Activated CD8-positive, alpha-beta T cell treated with anti-CD3 and anti-CD28 coated beads for 36 hours (primary cell): ENCODE results near the gene CA9. TPM values are rescaled to one million over a fixed set of nuclear protein-coding genes. Genes with fewer than 3 reads are reported as not detected.
A peak's percentile ranks its signal among the peaks of the same experiment; 100 is the strongest.

Source experiments
- ATAC-seq: fragments of 200-7000 bp; cut with Tn5 transposase; one replicate; pipeline ENCODE4 v1.10.0; 2021; ENCODE audit warnings: mild to moderate bottlenecking, moderate library complexity
- CTCF ChIA-PET: fragments of 350-600 bp; sonication (Branson Sonifier 250); formaldehyde crosslinking; loops from one replicate; lab custom pipeline; 2021; ENCODE audit warnings: antibody characterized with exemption; lab: Charles Lee
- POLR2A ChIA-PET: fragments of 350-600 bp; sonication (Branson Sonifier 250); formaldehyde crosslinking; loops from one replicate; lab custom pipeline; 2021; ENCODE audit warnings: antibody characterized with exemption; lab: Charles Lee
- DNase-seq: peaks from one replicate; pipeline ENCODE4 v3.0.0-alpha.2; 2020
- H3K27ac Mint-ChIP-seq: one replicate; pipeline ENCODE4 v1.8.0; 2021; ENCODE audit warnings: mild to moderate bottlenecking, mixed read lengths
- H3K27me3 Mint-ChIP-seq: one replicate; pipeline ENCODE4 v1.8.0; 2021; ENCODE audit warnings: mixed read lengths
- H3K36me3 Mint-ChIP-seq: one replicate; pipeline ENCODE4 v1.8.0; 2021; ENCODE audit warnings: low read depth, mixed read lengths
- H3K4me1 Mint-ChIP-seq: one replicate; pipeline ENCODE4 v1.8.0; 2021; ENCODE audit warnings: low read depth, mixed read lengths
- H3K4me3 Mint-ChIP-seq: one replicate; pipeline ENCODE4 v1.8.0; 2021; ENCODE audit warnings: mild to moderate bottlenecking, moderate library complexity, mixed read lengths
- H3K9me3 Mint-ChIP-seq: one replicate; pipeline ENCODE4 v1.8.0; 2021; ENCODE audit warnings: mixed read lengths
- intact Hi-C: fragments of 100-400 bp; cut with micrococcal nuclease; formaldehyde crosslinking; loops from one replicate; pipeline ENCODE4 v1.10.0; 2022
- total RNA-seq, 2 experiments: library from RNA; stranded (reverse); gene quantifications; one replicate each; pipeline ENCODE4 v1.2.3, GENCODE V29; 2021
- TF ChIP-seq, protein P1 (sequence below): fragments of 200-600 bp; IDR thresholded peaks from one replicate; pipeline ENCODE4 v1.8.0; 2022; ENCODE audit warnings: antibody characterized with exemption, mild to moderate bottlenecking

Gene CA9
- total RNA-seq, 2 experiments from 2014 or later = 4.5 to 4.9 TPM

DNA sequence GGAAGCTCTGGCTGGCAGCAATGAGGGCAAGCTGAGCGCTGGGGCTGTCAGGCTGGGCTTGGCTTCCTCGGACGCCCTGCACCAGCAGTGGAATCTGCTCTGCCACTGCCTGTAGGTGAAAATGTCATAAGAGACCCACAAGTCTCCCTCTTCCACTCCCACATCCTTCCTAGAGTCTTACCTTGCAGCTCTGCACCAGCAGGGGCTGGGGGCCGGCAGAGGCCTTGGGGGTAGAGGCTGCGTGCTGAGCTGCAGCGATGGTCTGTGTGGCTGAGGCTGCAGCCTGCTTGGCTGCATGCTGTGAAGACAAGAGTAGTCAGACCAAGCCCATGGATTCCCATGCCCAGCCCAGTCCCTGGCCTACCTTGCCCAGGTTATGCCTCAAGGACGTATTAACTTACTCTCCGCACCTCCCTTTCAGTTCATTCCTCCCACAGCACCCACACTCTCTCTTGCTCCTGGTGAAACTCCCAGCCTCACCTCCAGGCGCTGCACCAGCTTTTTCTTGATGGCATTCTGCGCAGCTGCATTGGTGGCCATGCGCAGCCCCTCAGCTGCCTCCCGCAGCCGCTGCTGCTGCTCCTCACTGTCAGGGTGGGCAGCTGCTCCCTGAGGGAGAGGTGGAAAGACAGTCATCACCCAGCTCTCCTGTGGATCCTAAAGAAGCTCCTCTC is 41.0 kb downstream of the CA9 start:
- CTCF ChIA-PET = interaction anchor here (15.2 kb wide), 1 partner anchor 19 kb away, joined by 121 read pairs; no protein-coding TSS in a partner anchor
- Mint-ChIP-seq H3K27me3 (no peaks in the 10 kb centered on the region), H3K4me3 (no peak overlapping the region), H3K36me3 (peaks cover 54% of the 10 kb centered on the region), H3K27ac (no peak overlapping the region), H3K9me3 (no peaks in the 10 kb centered on the region), H3K4me1 (peaks cover 4% of the 10 kb centered on the region)
- TF ChIP-seq, protein P1, sequence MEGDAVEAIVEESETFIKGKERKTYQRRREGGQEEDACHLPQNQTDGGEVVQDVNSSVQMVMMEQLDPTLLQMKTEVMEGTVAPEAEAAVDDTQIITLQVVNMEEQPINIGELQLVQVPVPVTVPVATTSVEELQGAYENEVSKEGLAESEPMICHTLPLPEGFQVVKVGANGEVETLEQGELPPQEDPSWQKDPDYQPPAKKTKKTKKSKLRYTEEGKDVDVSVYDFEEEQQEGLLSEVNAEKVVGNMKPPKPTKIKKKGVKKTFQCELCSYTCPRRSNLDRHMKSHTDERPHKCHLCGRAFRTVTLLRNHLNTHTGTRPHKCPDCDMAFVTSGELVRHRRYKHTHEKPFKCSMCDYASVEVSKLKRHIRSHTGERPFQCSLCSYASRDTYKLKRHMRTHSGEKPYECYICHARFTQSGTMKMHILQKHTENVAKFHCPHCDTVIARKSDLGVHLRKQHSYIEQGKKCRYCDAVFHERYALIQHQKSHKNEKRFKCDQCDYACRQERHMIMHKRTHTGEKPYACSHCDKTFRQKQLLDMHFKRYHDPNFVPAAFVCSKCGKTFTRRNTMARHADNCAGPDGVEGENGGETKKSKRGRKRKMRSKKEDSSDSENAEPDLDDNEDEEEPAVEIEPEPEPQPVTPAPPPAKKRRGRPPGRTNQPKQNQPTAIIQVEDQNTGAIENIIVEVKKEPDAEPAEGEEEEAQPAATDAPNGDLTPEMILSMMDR = no peak
- POLR2A ChIA-PET = no interaction called here
- no peak for ATAC-seq
- intact Hi-C loops = no loop called here
- no peak for DNase-seq

DNA sequence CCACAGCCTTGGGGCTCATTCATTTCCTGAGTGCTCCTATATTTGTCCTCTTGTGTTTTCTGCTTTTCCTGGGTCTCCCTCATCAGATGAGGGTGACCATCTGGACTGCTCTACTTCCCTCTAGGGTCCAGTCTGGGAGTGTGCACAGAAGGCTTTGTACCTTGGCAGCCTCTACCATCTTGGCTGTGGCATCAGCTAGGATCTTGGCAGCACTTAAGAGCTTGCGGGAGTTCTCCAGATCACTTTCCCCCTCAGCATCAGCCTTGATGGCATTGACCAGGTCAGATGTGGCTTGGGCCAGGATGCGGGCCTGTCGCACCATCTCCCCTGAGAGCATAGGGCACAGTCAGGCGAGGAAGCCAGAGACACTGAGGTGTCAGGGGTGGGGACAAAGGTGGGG is 42.5 kb downstream of the CA9 start:
- intact Hi-C loops = no loop called here
- Mint-ChIP-seq H3K4me1 (peaks cover 4% of the 10 kb centered on the region), H3K9me3 (no peaks in the 10 kb centered on the region), H3K27ac (peak overlapping the region; percentile 58), H3K36me3 (peaks cover 46% of the 10 kb centered on the region), H3K27me3 (no peaks in the 10 kb centered on the region), H3K4me3 (no peak overlapping the region)
- DNase-seq (no peak), ATAC-seq (no peak)
- ChIA-PET CTCF (interaction anchor here (1.4 to 15.2 kb wide), 2 partner anchors 11 to 20 kb away, joined by 7 to 121 read pairs; no protein-coding TSS in a partner anchor), POLR2A (interaction anchor here (1.1 to 1.7 kb wide), 3 partner anchors 12 to 68 kb away, joined by 3 to 5 read pairs (median 4); no protein-coding TSS in a partner anchor)
- TF ChIP-seq, protein P1 = no peak

DNA sequence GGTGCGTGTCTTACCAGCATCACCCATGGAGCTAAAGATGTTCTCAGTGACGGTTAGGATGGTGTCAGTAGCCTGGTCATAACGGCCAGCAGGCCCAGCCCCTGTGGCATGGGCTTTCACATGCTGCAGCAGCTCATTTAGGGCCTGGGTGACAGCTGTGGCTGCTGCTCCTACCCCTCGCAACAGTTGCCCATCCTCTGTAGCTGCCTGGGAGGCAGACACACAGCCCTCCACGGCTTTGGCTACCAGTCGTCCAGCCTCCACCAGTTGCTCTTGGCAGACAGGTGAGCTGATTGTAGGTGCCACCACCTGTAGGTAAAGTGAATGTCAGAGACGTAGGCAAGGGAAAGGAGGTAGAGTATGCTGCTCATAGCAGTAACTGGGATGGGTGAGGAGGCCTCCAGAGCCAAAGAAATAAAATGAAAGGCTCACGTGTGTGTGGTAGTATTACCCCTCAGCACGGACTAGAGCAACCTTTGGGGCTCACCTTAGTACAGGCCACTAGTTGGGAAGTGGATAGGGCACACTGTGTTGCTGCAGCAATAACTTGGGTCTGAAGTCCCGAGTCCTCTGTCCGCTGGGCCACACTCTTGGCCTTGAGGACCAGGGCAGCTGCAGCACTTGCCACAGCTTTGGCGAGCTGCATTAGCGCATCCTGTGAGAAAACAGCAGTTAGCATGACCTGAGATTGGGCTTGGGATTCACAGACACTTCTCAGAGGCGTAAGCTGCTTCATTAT is 43.6 kb downstream of the CA9 start:
- POLR2A ChIA-PET = interaction anchor here (0.9 to 1.7 kb wide), 3 partner anchors 11 to 20 kb away, joined by 4 to 5 read pairs (median 5); partner anchors contain the start of genes CREB3 and TLN1
- no peaks in the 10 kb centered on the region for H3K27me3 Mint-ChIP-seq

DNA sequence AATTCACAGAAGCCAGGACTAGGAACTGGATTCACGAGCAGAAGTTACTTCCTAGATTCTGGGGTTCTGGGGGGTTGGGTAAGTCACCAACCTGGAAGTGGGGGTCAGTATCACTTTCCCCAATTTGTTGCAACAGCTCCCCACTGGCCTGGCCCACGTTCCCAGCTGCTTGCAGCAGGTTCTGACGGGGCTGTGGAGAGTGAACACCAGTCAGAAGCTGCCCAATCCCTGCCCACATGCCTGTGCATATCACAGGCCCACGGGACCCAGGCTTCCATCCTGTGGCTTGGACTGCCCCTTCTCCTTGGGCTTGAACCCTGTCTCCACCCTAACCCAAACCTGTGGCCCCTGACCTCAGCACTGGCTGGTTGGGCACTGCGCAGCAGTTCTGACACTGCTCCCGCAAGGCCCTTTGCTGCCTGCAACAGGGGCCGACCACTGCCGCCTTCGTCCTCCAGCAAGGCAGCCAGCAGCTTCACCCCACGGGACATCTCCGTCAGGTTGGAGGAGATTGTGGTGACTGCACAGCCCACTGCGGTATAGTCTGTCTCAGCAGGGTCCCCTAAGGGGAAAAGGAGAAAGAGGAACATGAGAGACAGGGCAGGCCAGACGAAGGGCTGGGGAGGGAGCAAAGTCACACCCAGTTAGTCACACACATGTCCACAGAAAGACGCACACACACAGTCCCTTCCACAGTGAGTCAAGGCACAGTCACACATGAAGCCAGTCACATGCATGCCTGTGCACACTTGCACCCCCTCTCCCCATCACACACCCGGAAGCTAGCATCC is 45.2 kb downstream of the CA9 start:
- TF ChIP-seq, protein P1 = no peak
- ChIA-PET POLR2A (interaction anchor here (1.1 kb wide), 1 partner anchor 22 kb away, joined by 4 read pairs; no protein-coding TSS in a partner anchor), CTCF (interaction anchor here (1.9 to 15.2 kb wide), 2 partner anchors 9 to 23 kb away, joined by 4 to 121 read pairs; no protein-coding TSS in a partner anchor)
- Mint-ChIP-seq H3K36me3 (peaks cover 55% of the 10 kb centered on the region), H3K4me3 (no peak overlapping the region), H3K27ac (no peak overlapping the region), H3K27me3 (no peaks in the 10 kb centered on the region), H3K4me1 (no peaks in the 10 kb centered on the region), H3K9me3 (no peaks in the 10 kb centered on the region)
- ATAC-seq (no peak), DNase-seq (no peak)
- intact Hi-C loops = no loop called here

More for the DNA sequence above, 43.6 kb downstream of the CA9 start:
- CTCF ChIA-PET = interaction anchor here (1.4 to 15.2 kb wide), 2 partner anchors 10 to 21 kb away, joined by 7 to 121 read pairs; no protein-coding TSS in a partner anchor
- intact Hi-C loops = no loop called here
- Mint-ChIP-seq H3K36me3 (peaks cover 51% of the 10 kb centered on the region), H3K9me3 (no peaks in the 10 kb centered on the region), H3K4me3 (no peak overlapping the region), H3K27ac (no peak overlapping the region), H3K4me1 (no peaks in the 10 kb centered on the region)
- ATAC-seq (no peak), DNase-seq (no peak)
- TF ChIP-seq, protein P1 = no peak
